Panc1 (cell line): ENCODE measurements around the gene NFATC3.

Experiments used
- POLR2AphosphoS5 ChIP-seq: IDR thresholded peaks from 2 replicates; pipeline ENCODE4 v1.6.1; 2012; ENCODE audit warnings: mild to moderate bottlenecking, low read depth, low read length, moderate library complexity
- REST ChIP-seq, 2 experiments: IDR thresholded peaks; 2 replicates each; pipeline ENCODE4 v1.6.1; 2011 to 2012; ENCODE audit warnings: low read depth in 2 of 2, control low read depth in 1 of 2, low read length in 1 of 2, mild to moderate bottlenecking in 1 of 2, moderate library complexity in 1 of 2; ENCODE audit not compliant: insufficient read depth in 1 of 2
- SIN3A ChIP-seq: IDR thresholded peaks from 2 replicates; pipeline ENCODE4 v1.6.1; 2012; ENCODE audit warnings: low read depth, mild to moderate bottlenecking, low read length, moderate library complexity, borderline replicate concordance; ENCODE audit not compliant: insufficient read depth
- TF ChIP-seq, protein P1 (sequence below): fragments of 450-650 bp; IDR thresholded peaks from 2 replicates; pipeline ENCODE4 v1.5.1; 2017; ENCODE audit warnings: mild to moderate bottlenecking

- no peak for TF ChIP-seq POLR2AphosphoS5
- TF ChIP-seq, protein P1, sequence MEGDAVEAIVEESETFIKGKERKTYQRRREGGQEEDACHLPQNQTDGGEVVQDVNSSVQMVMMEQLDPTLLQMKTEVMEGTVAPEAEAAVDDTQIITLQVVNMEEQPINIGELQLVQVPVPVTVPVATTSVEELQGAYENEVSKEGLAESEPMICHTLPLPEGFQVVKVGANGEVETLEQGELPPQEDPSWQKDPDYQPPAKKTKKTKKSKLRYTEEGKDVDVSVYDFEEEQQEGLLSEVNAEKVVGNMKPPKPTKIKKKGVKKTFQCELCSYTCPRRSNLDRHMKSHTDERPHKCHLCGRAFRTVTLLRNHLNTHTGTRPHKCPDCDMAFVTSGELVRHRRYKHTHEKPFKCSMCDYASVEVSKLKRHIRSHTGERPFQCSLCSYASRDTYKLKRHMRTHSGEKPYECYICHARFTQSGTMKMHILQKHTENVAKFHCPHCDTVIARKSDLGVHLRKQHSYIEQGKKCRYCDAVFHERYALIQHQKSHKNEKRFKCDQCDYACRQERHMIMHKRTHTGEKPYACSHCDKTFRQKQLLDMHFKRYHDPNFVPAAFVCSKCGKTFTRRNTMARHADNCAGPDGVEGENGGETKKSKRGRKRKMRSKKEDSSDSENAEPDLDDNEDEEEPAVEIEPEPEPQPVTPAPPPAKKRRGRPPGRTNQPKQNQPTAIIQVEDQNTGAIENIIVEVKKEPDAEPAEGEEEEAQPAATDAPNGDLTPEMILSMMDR: no peak
- no peak for TF ChIP-seq REST (IDR thresholded peaks at IDR 0.05; ENCODE audit: insufficient read depth in 1 of 2, low read depth in 2 of 2, low read length in 1 of 2)
- no peak for TF ChIP-seq SIN3A
Measured at GRCh38 chr16:68073902-68074760, 11.0 kb upstream of the NFATC3 start.
